Neural cell (in vitro differentiated cells): ENCODE measurements around the gene TOR2A. TPM values are rescaled to one million over a fixed set of nuclear protein-coding genes. Genes with fewer than 3 reads are reported as not detected.

Experiments used
- H2AFZ ChIP-seq: fragments of 200-600, 300-800 bp; sonication (generic), shearing (Covaris generic); 2 replicates; pipeline ENCODE4 v1.6.0; 2014; ENCODE audit warnings: low read depth, mild to moderate bottlenecking, antibody characterized with exemption, low read length, moderate library complexity
- H3F3A ChIP-seq: fragments of 200-600 bp; shearing (Covaris generic); 2 replicates; pipeline ENCODE4 v1.6.1; 2016; ENCODE audit warnings: mild to moderate bottlenecking, moderate library complexity, mixed read lengths, antibody characterized with exemption, low read length; ENCODE audit not compliant: insufficient read depth, poor library complexity, severe bottlenecking
- H3K27ac ChIP-seq: fragments of 200-600, 300-800 bp; sonication (generic), shearing (Covaris generic); 2 replicates; pipeline ENCODE4 v1.5.1; 2014; ENCODE audit warnings: mild to moderate bottlenecking, low read length, moderate library complexity
- H3K27me3 ChIP-seq: fragments of 300-800, 200-600 bp; sonication (generic), shearing (Covaris generic); 2 replicates; pipeline ENCODE4 v1.6.0; 2014; ENCODE audit warnings: mild to moderate bottlenecking, low read depth, low read length, moderate library complexity; ENCODE audit not compliant: insufficient read depth
- H3K36me3 ChIP-seq: fragments of 300-800, 200-600 bp; sonication (generic), shearing (Covaris generic); 2 replicates; pipeline ENCODE4 v1.5.1; 2014; ENCODE audit warnings: mild to moderate bottlenecking, antibody characterized with exemption, low read length, moderate library complexity; ENCODE audit not compliant: insufficient read depth
- H3K4me2 ChIP-seq: fragments of 300-800, 200-600 bp; sonication (generic), shearing (Covaris generic); 2 replicates; pipeline ENCODE4 v1.6.0; 2014; ENCODE audit warnings: mild to moderate bottlenecking, low read length
- H3K4me3 ChIP-seq: fragments of 300-800, 200-600 bp; sonication (generic), shearing (Covaris generic); 2 replicates; pipeline ENCODE4 v1.5.1; 2014; ENCODE audit warnings: mild to moderate bottlenecking, low read length, moderate library complexity
- H3K79me2 ChIP-seq: fragments of 200-600 bp; shearing (Covaris generic); replicated peaks from 2 replicates; pipeline ENCODE4 v1.6.0; 2014; ENCODE audit warnings: mild to moderate bottlenecking, low read length, moderate library complexity; ENCODE audit not compliant: insufficient read depth
- H3K9ac ChIP-seq: fragments of 300-800, 200-600 bp; sonication (generic), shearing (Covaris generic); 2 replicates; pipeline ENCODE4 v1.6.1; 2016; ENCODE audit warnings: mild to moderate bottlenecking, low read length, mixed read lengths
- H3K9me2 ChIP-seq: fragments of 200-600 bp; shearing (Covaris generic); 2 replicates; pipeline ENCODE4 v1.6.1; 2016; ENCODE audit warnings: mild to moderate bottlenecking, low read length, mixed read lengths; ENCODE audit not compliant: insufficient read depth
- H3K9me3 ChIP-seq: fragments of 200-600, 300-800 bp; sonication (generic), shearing (Covaris generic); 2 replicates; pipeline ENCODE4 v1.6.1; 2016; ENCODE audit warnings: mild to moderate bottlenecking, mixed run types, low read length, moderate library complexity, mixed read lengths
- H4K20me1 ChIP-seq: fragments of 200-600 bp; shearing (Covaris generic); 2 replicates; pipeline ENCODE4 v1.6.1; 2016; ENCODE audit warnings: mild to moderate bottlenecking, mixed run types; ENCODE audit not compliant: insufficient read depth
- EP300 ChIP-seq: fragments of 450-650 bp; conservative IDR thresholded peaks from 2 replicates; pipeline ENCODE4 v1.6.1; 2014; ENCODE audit warnings: antibody characterized with exemption, mild to moderate bottlenecking, moderate library complexity; ENCODE audit not compliant: poor library complexity, severe bottlenecking
- EZH2 ChIP-seq: fragments of 200-600, 300-800 bp; shearing (Covaris generic), sonication (generic); IDR thresholded peaks from 2 replicates; pipeline ENCODE4 v1.6.1; 2014; ENCODE audit warnings: antibody characterized with exemption, low read length, borderline replicate concordance, mild to moderate bottlenecking; ENCODE audit not compliant: insufficient read depth, poor library complexity, severe bottlenecking
- MXI1 ChIP-seq: fragments of 450-650 bp; conservative IDR thresholded peaks from 2 replicates; pipeline ENCODE4 v1.6.1; 2014; ENCODE audit warnings: antibody characterized with exemption, mild to moderate bottlenecking; ENCODE audit not compliant: poor library complexity, severe bottlenecking
- POLR2AphosphoS5 ChIP-seq: IDR thresholded peaks from 2 replicates; pipeline ENCODE4 v1.6.1; 2012
- RAD21 ChIP-seq: fragments of 450-650 bp; conservative IDR thresholded peaks from 2 replicates; pipeline ENCODE4 v1.6.1; 2014; ENCODE audit warnings: antibody characterized with exemption, mild to moderate bottlenecking, moderate library complexity
- SMC3 ChIP-seq: fragments of 450-650 bp; conservative IDR thresholded peaks from 2 replicates; pipeline ENCODE4 v1.6.1; 2014; ENCODE audit warnings: antibody characterized with exemption, mild to moderate bottlenecking, moderate library complexity; ENCODE audit not compliant: poor library complexity
- TAF1 ChIP-seq: IDR thresholded peaks from 2 replicates; pipeline ENCODE4 v1.6.1; 2012; ENCODE audit warnings: low read depth
- polyA plus RNA-seq: library from polyadenylated mRNA; depleted of rRNA; stranded (reverse); fragments of >200 nt; gene quantifications from 2 replicates; pipeline ENCODE4 v1.2.3, GENCODE V29; 2014
- TF ChIP-seq, protein P1 (sequence below): fragments of 450-650 bp; IDR thresholded peaks from 2 replicates; pipeline ENCODE4 v1.5.1; 2014; ENCODE audit warnings: antibody characterized with exemption, mild to moderate bottlenecking, moderate library complexity; ENCODE audit not compliant: poor library complexity, severe bottlenecking
- TF ChIP-seq, protein P2 (sequence below): IDR thresholded peaks from 2 replicates; pipeline ENCODE4 v1.6.1; 2012; ENCODE audit warnings: borderline replicate concordance

The TOR2A gene
- polyA plus RNA-seq, 1 donor from 2014 or later, result 59.7 TPM

DNA sequence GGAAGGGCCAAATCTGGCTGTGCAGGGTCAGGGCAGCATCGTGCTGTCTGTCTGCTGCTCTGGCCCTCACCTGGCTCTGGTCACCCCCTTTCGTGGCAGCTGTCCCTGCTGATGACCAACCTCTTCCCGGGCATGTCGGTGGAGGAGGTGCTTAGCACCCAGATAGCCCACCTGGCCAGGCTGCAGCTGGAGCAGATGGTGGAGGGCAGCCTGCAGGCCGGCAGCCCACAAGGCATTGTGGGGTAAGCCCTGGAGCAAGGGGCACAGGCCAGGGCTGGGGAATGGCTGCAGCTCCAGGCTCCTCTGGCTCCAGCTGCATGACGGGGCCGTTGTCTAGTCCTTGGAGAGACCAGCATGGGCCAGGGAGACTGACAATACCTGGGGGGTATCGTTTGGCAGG lies 8.2 kb downstream of the TOR2A start:
- TF ChIP-seq RAD21 (no peak), SMC3 (no peak), TAF1 (no peak), MXI1 (no peak), EP300 (no peak), EZH2 (no peak), POLR2AphosphoS5 (no peak)
- TF ChIP-seq, protein P1, sequence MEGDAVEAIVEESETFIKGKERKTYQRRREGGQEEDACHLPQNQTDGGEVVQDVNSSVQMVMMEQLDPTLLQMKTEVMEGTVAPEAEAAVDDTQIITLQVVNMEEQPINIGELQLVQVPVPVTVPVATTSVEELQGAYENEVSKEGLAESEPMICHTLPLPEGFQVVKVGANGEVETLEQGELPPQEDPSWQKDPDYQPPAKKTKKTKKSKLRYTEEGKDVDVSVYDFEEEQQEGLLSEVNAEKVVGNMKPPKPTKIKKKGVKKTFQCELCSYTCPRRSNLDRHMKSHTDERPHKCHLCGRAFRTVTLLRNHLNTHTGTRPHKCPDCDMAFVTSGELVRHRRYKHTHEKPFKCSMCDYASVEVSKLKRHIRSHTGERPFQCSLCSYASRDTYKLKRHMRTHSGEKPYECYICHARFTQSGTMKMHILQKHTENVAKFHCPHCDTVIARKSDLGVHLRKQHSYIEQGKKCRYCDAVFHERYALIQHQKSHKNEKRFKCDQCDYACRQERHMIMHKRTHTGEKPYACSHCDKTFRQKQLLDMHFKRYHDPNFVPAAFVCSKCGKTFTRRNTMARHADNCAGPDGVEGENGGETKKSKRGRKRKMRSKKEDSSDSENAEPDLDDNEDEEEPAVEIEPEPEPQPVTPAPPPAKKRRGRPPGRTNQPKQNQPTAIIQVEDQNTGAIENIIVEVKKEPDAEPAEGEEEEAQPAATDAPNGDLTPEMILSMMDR, result no peak
- TF ChIP-seq, protein P2, sequence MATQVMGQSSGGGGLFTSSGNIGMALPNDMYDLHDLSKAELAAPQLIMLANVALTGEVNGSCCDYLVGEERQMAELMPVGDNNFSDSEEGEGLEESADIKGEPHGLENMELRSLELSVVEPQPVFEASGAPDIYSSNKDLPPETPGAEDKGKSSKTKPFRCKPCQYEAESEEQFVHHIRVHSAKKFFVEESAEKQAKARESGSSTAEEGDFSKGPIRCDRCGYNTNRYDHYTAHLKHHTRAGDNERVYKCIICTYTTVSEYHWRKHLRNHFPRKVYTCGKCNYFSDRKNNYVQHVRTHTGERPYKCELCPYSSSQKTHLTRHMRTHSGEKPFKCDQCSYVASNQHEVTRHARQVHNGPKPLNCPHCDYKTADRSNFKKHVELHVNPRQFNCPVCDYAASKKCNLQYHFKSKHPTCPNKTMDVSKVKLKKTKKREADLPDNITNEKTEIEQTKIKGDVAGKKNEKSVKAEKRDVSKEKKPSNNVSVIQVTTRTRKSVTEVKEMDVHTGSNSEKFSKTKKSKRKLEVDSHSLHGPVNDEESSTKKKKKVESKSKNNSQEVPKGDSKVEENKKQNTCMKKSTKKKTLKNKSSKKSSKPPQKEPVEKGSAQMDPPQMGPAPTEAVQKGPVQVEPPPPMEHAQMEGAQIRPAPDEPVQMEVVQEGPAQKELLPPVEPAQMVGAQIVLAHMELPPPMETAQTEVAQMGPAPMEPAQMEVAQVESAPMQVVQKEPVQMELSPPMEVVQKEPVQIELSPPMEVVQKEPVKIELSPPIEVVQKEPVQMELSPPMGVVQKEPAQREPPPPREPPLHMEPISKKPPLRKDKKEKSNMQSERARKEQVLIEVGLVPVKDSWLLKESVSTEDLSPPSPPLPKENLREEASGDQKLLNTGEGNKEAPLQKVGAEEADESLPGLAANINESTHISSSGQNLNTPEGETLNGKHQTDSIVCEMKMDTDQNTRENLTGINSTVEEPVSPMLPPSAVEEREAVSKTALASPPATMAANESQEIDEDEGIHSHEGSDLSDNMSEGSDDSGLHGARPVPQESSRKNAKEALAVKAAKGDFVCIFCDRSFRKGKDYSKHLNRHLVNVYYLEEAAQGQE, result no peak
- Histone ChIP-seq H3K4me3 (no peak overlapping the region), H3K9ac (no peak overlapping the region), H3K9me2 (no peaks in the 10 kb centered on the region), H4K20me1 (no peaks in the 10 kb centered on the region), H3K27me3 (no peaks in the 10 kb centered on the region), H3K9me3 (no peaks in the 10 kb centered on the region), H3K79me2 (no peaks in the 10 kb centered on the region), H2AFZ (no peak overlapping the region), H3K4me2 (no peak overlapping the region), H3F3A (no peaks in the 10 kb centered on the region), H3K36me3 (no peaks in the 10 kb centered on the region), H3K27ac (no peak overlapping the region)

DNA sequence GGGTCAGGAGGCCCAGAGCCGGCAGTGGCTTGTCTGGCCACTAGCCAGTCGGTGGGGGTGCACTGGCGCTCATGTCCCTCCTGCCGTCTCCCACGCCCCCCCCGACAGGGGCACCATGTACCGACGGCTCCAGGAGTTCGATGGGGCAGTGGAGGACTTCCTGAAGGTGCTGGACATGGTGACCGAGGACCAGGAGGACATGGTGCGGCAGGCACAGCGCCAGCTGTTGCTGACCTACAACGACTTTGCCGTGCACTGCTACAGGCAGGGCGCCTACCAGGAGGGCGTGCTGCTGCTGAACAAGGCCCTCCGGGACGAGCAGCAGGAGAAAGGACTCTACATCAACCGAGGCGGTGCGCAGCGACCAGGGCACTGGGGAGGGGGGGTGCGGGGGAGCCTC lies 11.1 kb downstream of the TOR2A start:
- no peaks in the 10 kb centered on the region for H3K9me2 ChIP-seq
- no peaks in the 10 kb centered on the region for H4K20me1 ChIP-seq
- H3K36me3 ChIP-seq, result no peaks in the 10 kb centered on the region
- H3K4me3 ChIP-seq, result no peak overlapping the region
- no peak overlapping the region for H3K27ac ChIP-seq
- no peak overlapping the region for H3K4me2 ChIP-seq
- H3K79me2 ChIP-seq, result no peaks in the 10 kb centered on the region
- no peak overlapping the region for H3K9ac ChIP-seq
- H2AFZ ChIP-seq, result no peak overlapping the region
- H3K27me3 ChIP-seq, result no peaks in the 10 kb centered on the region
- TF ChIP-seq MXI1 (no peak), RAD21 (no peak), SMC3 (no peak), EP300 (no peak), TAF1 (no peak), POLR2AphosphoS5 (no peak), EZH2 (no peak)
- TF ChIP-seq, protein P2, result no peak
- TF ChIP-seq, protein P1, result no peak
- H3K9me3 ChIP-seq, result no peaks in the 10 kb centered on the region
- no peaks in the 10 kb centered on the region for H3F3A ChIP-seq
